Measurements from ENCODE around the gene LNX2.

GRCh38 chr13:27644302-27644701 lies 24.0 kb upstream of the LNX2 start:
- no peak for TF ChIP-seq CTCF (IDR thresholded peaks at IDR 0.05)
- no peak for TF ChIP-seq POLR2A (IDR thresholded peaks at IDR 0.05)
